ENCODE results near the gene NTRK2. TPM values are rescaled to one million over a fixed set of nuclear protein-coding genes. Genes with fewer than 3 reads are reported as not detected.

Gene NTRK2
- total and polyA plus RNA-seq, 10 of the 15 experiments (the other 5 are each of a cell fraction or from before 2014, with no cell fraction given), result 0.42 to 4.6 (median 0.65) TPM

DNA sequence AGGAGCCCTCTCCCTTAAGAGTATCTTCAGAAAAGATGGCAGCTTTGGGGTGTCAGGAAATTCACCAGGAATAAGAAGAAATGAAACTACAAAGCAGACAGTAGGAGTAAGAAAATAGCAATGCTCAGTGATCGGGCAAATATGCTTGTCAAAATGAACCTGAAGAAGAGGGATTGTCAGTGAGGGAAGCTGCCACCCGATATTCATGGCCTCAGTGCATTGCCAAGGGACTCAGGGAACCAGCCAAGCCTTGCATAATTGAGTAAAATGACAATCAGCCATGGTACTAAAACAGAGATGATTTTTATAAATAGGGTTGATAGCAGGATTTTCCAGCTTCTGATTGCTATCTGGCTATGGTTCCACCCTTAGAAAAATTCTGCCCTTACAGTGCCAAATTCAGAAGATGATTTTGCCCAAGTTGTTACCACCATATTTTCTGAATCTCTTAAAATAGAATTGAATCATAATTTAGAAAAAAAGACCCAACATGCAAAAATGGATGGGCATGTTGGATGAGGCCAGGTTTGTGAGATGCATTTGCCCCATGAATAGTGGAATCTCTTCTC is 274.0 kb downstream of the NTRK2 start (continued):
- TF ChIP-seq WRNIP1 (IDR thresholded peaks at IDR 0.05; ENCODE audit: borderline replicate concordance, low read depth, low read length), result no peak

GRCh38 chr9:84945878-84946538 is 276.5 kb downstream of the NTRK2 start:
- H3K9ac ChIP-seq (ENCODE audit: control insufficient read depth, insufficient read depth, low read length), result no peak overlapping the region
- BruUV-seq (replicated peaks), result no TSS peak
- no peak overlapping the region for H3K4me3 ChIP-seq
- no peak overlapping the region for H3K27ac ChIP-seq (ENCODE audit: control insufficient read depth, insufficient read depth)
- intact Hi-C loops (cut with micrococcal nuclease; ENCODE audit: unreplicated experiment) (no loop called here), in situ Hi-C loops (cut with MboI) (loop anchor here (10.0 kb wide), 1 partner anchor 271 kb away; no protein-coding TSS in a partner anchor)
- TF ChIP-seq, protein P1, sequence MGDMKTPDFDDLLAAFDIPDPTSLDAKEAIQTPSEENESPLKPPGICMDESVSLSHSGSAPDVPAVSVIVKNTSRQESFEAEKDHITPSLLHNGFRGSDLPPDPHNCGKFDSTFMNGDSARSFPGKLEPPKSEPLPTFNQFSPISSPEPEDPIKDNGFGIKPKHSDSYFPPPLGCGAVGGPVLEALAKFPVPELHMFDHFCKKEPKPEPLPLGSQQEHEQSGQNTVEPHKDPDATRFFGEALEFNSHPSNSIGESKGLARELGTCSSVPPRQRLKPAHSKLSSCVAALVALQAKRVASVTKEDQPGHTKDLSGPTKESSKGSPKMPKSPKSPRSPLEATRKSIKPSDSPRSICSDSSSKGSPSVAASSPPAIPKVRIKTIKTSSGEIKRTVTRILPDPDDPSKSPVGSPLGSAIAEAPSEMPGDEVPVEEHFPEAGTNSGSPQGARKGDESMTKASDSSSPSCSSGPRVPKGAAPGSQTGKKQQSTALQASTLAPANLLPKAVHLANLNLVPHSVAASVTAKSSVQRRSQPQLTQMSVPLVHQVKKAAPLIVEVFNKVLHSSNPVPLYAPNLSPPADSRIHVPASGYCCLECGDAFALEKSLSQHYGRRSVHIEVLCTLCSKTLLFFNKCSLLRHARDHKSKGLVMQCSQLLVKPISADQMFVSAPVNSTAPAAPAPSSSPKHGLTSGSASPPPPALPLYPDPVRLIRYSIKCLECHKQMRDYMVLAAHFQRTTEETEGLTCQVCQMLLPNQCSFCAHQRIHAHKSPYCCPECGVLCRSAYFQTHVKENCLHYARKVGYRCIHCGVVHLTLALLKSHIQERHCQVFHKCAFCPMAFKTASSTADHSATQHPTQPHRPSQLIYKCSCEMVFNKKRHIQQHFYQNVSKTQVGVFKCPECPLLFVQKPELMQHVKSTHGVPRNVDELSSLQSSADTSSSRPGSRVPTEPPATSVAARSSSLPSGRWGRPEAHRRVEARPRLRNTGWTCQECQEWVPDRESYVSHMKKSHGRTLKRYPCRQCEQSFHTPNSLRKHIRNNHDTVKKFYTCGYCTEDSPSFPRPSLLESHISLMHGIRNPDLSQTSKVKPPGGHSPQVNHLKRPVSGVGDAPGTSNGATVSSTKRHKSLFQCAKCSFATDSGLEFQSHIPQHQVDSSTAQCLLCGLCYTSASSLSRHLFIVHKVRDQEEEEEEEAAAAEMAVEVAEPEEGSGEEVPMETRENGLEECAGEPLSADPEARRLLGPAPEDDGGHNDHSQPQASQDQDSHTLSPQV (IDR thresholded peaks at IDR 0.05), result no peak
- TF ChIP-seq SIX5 (IDR thresholded peaks at IDR 0.05; ENCODE audit: low read depth, low read length, severe bottlenecking), result no peak
- no peak for TF ChIP-seq SMAD5 (IDR thresholded peaks at IDR 0.05; ENCODE audit: low read depth)
- TF ChIP-seq RUNX3 (IDR thresholded peaks at IDR 0.05; ENCODE audit: low read length), result no peak
- TF ChIP-seq TAF1 (IDR thresholded peaks at IDR 0.05; ENCODE audit: borderline replicate concordance, low read depth, low read length), result no peak
- no peak for TF ChIP-seq MXI1 (IDR thresholded peaks at IDR 0.05; ENCODE audit: low read depth, low read length)
- no peak for TF ChIP-seq EED (IDR thresholded peaks at IDR 0.05; ENCODE audit: low read depth)
- no peak for TF ChIP-seq NR2C2 (IDR thresholded peaks at IDR 0.05; ENCODE audit: borderline replicate concordance, control insufficient read depth, insufficient read length, low read depth)
- TF ChIP-seq, protein P2, sequence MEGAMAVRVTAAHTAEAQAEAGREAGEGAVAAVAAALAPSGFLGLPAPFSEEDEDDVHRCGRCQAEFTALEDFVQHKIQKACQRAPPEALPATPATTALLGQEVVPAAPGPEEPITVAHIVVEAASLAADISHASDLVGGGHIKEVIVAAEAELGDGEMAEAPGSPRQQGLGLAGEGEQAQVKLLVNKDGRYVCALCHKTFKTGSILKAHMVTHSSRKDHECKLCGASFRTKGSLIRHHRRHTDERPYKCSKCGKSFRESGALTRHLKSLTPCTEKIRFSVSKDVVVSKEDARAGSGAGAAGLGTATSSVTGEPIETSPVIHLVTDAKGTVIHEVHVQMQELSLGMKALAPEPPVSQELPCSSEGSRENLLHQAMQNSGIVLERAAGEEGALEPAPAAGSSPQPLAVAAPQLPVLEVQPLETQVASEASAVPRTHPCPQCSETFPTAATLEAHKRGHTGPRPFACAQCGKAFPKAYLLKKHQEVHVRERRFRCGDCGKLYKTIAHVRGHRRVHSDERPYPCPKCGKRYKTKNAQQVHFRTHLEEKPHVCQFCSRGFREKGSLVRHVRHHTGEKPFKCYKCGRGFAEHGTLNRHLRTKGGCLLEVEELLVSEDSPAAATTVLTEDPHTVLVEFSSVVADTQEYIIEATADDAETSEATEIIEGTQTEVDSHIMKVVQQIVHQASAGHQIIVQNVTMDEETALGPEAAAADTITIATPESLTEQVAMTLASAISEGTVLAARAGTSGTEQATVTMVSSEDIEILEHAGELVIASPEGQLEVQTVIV (IDR thresholded peaks at IDR 0.05; ENCODE audit: borderline replicate concordance, partially characterized antibody), result no peak
- no peak for TF ChIP-seq HDAC2 (IDR thresholded peaks at IDR 0.05)
- no peak for TF ChIP-seq ATF7 (IDR thresholded peaks at IDR 0.05; ENCODE audit: low read depth)
- TF ChIP-seq JUNB (IDR thresholded peaks at IDR 0.05), result no peak
- no peak for TF ChIP-seq SRF (IDR thresholded peaks at IDR 0.05; ENCODE audit: low read depth in 2 of 2, low read length in 2 of 2)
- no peaks in the 10 kb centered on the region; a peak in 1 of 4 replicates for H3K27me3 ChIP-seq (replicated peaks in 1 of 2; ENCODE audit: control insufficient read depth in 2 of 2, insufficient read depth in 2 of 2, low read length in 1 of 2)
- no peaks in the 10 kb centered on the region; the same call in 2 of the 3 replicates for H3K9me3 ChIP-seq (replicated peaks; ENCODE audit: control insufficient read depth, insufficient read depth, low read length)
- SMC1A ChIA-PET (ENCODE audit: uncharacterized antibody, unreplicated experiment), result no interaction called here
- H4K20me1 ChIP-seq (ENCODE audit: control insufficient read depth, insufficient read depth), result no peaks in the 10 kb centered on the region
- ATAC-seq (no peak), DNase-seq (ENCODE audit: low read depth, low spot score) (no peak), FAIRE-seq (no peak)
- no peak overlapping the region for H3K4me2 ChIP-seq (ENCODE audit: control insufficient read depth, insufficient read depth)
- RAD21 ChIA-PET (ENCODE audit: unreplicated experiment), result interaction anchor here (1.5 kb wide), 1 partner anchor 195 kb away, joined by 3 read pairs; no protein-coding TSS in a partner anchor
- no peaks in the 10 kb centered on the region for H3K36me3 ChIP-seq (ENCODE audit: control insufficient read depth in 2 of 2, insufficient read depth in 2 of 2, low read length in 1 of 2)
- 16% methylated on average over 8 of the region's 8 CpGs for WGBS (ENCODE audit: insufficient coverage, insufficient replicate concordance, low lambda C conversion rate, missing lambda C conversion rate)
- no peaks in the 10 kb centered on the region for H3K79me2 ChIP-seq (ENCODE audit: control insufficient read depth, insufficient read depth, low read length)
- POLR2A ChIA-PET, result no interaction called here
- H3K4me1 ChIP-seq (ENCODE audit: control insufficient read depth, insufficient read depth, low read length), result no peaks in the 10 kb centered on the region
- CTCF ChIA-PET, result interaction anchor here (0.7 kb wide), 2 partner anchors 16 to 51 kb away, joined by 3 read pairs; no protein-coding TSS in a partner anchor
- no peak overlapping the region for H2AFZ ChIP-seq (ENCODE audit: control insufficient read depth, low read depth, low read length)
